Measurements from ENCODE around the gene SCGB1A1. TPM values are rescaled to one million over a fixed set of nuclear protein-coding genes. Genes with fewer than 3 reads are reported as not detected.

The SCGB1A1 gene
- total and polyA plus RNA-seq, 2 of the 13 experiments (the other 11 are each of a cell fraction or from before 2014, with no cell fraction given) = not detected

- TF ChIP-seq, protein P1, sequence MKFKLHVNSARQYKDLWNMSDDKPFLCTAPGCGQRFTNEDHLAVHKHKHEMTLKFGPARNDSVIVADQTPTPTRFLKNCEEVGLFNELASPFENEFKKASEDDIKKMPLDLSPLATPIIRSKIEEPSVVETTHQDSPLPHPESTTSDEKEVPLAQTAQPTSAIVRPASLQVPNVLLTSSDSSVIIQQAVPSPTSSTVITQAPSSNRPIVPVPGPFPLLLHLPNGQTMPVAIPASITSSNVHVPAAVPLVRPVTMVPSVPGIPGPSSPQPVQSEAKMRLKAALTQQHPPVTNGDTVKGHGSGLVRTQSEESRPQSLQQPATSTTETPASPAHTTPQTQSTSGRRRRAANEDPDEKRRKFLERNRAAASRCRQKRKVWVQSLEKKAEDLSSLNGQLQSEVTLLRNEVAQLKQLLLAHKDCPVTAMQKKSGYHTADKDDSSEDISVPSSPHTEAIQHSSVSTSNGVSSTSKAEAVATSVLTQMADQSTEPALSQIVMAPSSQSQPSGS (CRISPR knock-in tag; IDR thresholded peaks at IDR 0.05) = no peak
- peak in 1 of 2 experiments; percentile 51; a peak in 1 of 4 replicates for TF ChIP-seq KLF16 (CRISPR knock-in tag; IDR thresholded peaks at IDR 0.05)
- no peak for TF ChIP-seq TOPORS (CRISPR knock-in tag; IDR thresholded peaks at IDR 0.05)
- TF ChIP-seq ZNF550 (CRISPR knock-in tag; IDR thresholded peaks at IDR 0.05; ENCODE audit: borderline replicate concordance) = no peak
- no peak for TF ChIP-seq ZNF276 (CRISPR knock-in tag; IDR thresholded peaks at IDR 0.05; ENCODE audit: low read depth)
- no peak for TF ChIP-seq EED (CRISPR knock-in tag; IDR thresholded peaks at IDR 0.05)
- no peak for TF ChIP-seq NFRKB (IDR thresholded peaks at IDR 0.05)
- TF ChIP-seq POLR2AphosphoS5 (IDR thresholded peaks at IDR 0.05; ENCODE audit: low read depth, low read length) = no peak
- 0 out of 2 replicates have a peak, but pooled peaks have one; percentile 60 for TF ChIP-seq ZNF280D (CRISPR knock-in tag; IDR thresholded peaks at IDR 0.05)
- no peak for TF ChIP-seq ZFP1 (CRISPR knock-in tag; IDR thresholded peaks at IDR 0.05)
- TF ChIP-seq GLI4 (CRISPR knock-in tag; IDR thresholded peaks at IDR 0.05; ENCODE audit: borderline replicate concordance) = no peak
- no peak for TF ChIP-seq ZNF674 (CRISPR knock-in tag; IDR thresholded peaks at IDR 0.05; ENCODE audit: low read depth)
- TF ChIP-seq SETDB1 (CRISPR knock-in tag; IDR thresholded peaks at IDR 0.05; ENCODE audit: borderline replicate concordance) = no peak
- no peak for TF ChIP-seq CCDC6 (CRISPR knock-in tag; IDR thresholded peaks at IDR 0.05)
- no peak for TF ChIP-seq SIX4 (CRISPR knock-in tag; IDR thresholded peaks at IDR 0.05)
- TF ChIP-seq ZNF207 (IDR thresholded peaks at IDR 0.05; ENCODE audit: borderline replicate concordance) = no peak
- TF ChIP-seq ZNF460 (CRISPR knock-in tag; IDR thresholded peaks at IDR 0.05; ENCODE audit: borderline replicate concordance) = peak; percentile 83
- TF ChIP-seq KMT2A (CRISPR knock-in tag; IDR thresholded peaks at IDR 0.05) = no peak
- no peak; the same call in 1 of the 2 replicates for TF ChIP-seq ADNP (CRISPR knock-in tag; IDR thresholded peaks at IDR 0.05)
- TF ChIP-seq ZNF44 (CRISPR knock-in tag; IDR thresholded peaks at IDR 0.05) = no peak
- TF ChIP-seq, protein P2, sequence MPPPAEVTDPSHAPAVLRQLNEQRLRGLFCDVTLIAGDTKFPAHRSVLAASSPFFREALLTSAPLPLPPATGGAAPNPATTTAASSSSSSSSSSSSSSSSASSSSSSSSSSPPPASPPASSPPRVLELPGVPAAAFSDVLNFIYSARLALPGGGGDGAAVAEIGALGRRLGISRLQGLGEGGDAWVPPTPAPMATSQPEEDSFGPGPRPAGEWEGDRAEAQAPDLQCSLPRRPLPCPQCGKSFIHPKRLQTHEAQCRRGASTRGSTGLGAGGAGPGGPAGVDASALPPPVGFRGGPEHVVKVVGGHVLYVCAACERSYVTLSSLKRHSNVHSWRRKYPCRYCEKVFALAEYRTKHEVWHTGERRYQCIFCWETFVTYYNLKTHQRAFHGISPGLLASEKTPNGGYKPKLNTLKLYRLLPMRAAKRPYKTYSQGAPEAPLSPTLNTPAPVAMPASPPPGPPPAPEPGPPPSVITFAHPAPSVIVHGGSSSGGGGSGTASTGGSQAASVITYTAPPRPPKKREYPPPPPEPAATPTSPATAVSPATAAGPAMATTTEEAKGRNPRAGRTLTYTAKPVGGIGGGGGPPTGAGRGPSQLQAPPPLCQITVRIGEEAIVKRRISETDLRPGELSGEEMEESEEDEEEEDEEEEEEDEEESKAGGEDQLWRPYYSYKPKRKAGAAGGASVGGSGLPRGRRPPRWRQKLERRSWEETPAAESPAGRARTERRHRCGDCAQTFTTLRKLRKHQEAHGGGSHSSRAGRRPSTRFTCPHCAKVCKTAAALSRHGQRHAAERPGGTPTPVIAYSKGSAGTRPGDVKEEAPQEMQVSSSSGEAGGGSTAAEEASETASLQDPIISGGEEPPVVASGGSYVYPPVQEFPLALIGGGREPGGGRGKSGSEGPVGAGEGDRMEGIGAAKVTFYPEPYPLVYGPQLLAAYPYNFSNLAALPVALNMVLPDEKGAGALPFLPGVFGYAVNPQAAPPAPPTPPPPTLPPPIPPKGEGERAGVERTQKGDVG (CRISPR knock-in tag; IDR thresholded peaks at IDR 0.05; ENCODE audit: borderline replicate concordance) = no peak
- no peak for TF ChIP-seq ATF3 (CRISPR knock-in tag; IDR thresholded peaks at IDR 0.05)
Observed at GRCh38 chr11:62432695-62433094, 13.9 kb downstream of the SCGB1A1 start (continued).
